B cell (primary cell): ENCODE measurements around the gene STAC3.
"Not testable (repeated sequence)": the region's sequence is repeated elsewhere in the genome, so short reads cannot be mapped to it uniquely, and the experiment has no call there.

Experiments
- CTCF ChIP-seq: fragments of 200-600 bp; IDR thresholded peaks from one replicate; pipeline ENCODE4 v1.8.0; 2022; ENCODE audit warnings: antibody characterized with exemption, mild to moderate bottlenecking
- EZH2 ChIP-seq: IDR thresholded peaks from 2 replicates; pipeline ENCODE4 v1.6.1; 2012; ENCODE audit warnings: borderline replicate concordance, low read depth, mild to moderate bottlenecking, moderate library complexity, low read length; ENCODE audit not compliant: insufficient read depth, poor library complexity, severe bottlenecking

GRCh38 chr12:57282073-57282472 is 31.1 kb upstream of the STAC3 start:
- not testable (repeated sequence) for TF ChIP-seq CTCF, EZH2
